HepG2 (cell line): ENCODE data around the gene PBX1. TPM values are rescaled to one million over a fixed set of nuclear protein-coding genes. Genes with fewer than 3 reads are reported as not detected.

Source experiments
- ATAC-seq: fragments of 200-7000 bp; cut with Tn5 transposase; 3 replicates; pipeline ENCODE4 v1.9.1; 2020; ENCODE audit warnings: mild to moderate bottlenecking, moderate library complexity
- BruUV-seq: library from RNA; stranded (reverse); fragments of 400-500 nt; replicated peaks from 2 replicates; lab custom pipeline; 2021; lab: Mats Ljungman, UMichigan
- CTCF ChIA-PET: fragments of 300-600 bp; formaldehyde crosslinking; extraction: SDS; loops from one replicate; lab custom pipeline; 2021; ENCODE audit warnings: low total read pairs, inconsistent platforms, low intra/inter-chr PET ratio; lab: Yijun Ruan, JAX
- POLR2A ChIA-PET: fragments of 350-600 bp; sonication (Branson Sonifier 250); formaldehyde crosslinking; loops from one replicate; lab custom pipeline; 2020; ENCODE audit warnings: antibody characterized with exemption, inconsistent platforms; lab: Yijun Ruan, JAX
- DNase-seq: peaks from one replicate; pipeline ENCODE4 v3.0.0-alpha.2; 2015; ENCODE audit warnings: low spot score
- FAIRE-seq: peaks from 3 replicates; lab custom pipeline; 2011; peaks lifted over from hg19 to GRCh38; lab: Jason Lieb, UNC
- H2AFZ ChIP-seq: one replicate; pipeline ENCODE4 v1.6.1; 2011; ENCODE audit warnings: low read length, inconsistent platforms
- H3K27ac ChIP-seq: fragments of 300-600 bp; 3 replicates; pipeline ENCODE4 v1.8.0; 2011; ENCODE audit warnings: mixed run types, mild to moderate bottlenecking, mixed read lengths, low read length, inconsistent platforms; ENCODE audit not compliant: insufficient read depth; ENCODE audit errors: extremely low read length
- H3K27me3 ChIP-seq, 2 experiments: fragments of 200-600 bp in 1 of 2; 2 replicates in 1 of 2; 3 replicates in 1 of 2; pipeline versions ENCODE4 v1.6.0 to v1.8.0; 2011; ENCODE audit warnings: low read length in 2 of 2, mild to moderate bottlenecking in 2 of 2, moderate library complexity in 2 of 2, inconsistent platforms in 1 of 2; ENCODE audit not compliant: insufficient read depth in 2 of 2, control insufficient read depth in 1 of 2
- H3K36me3 ChIP-seq, 2 experiments: fragments of 200-600 bp in 1 of 2; replicated peaks in 1 of 2; 2 replicates in 1 of 2; 3 replicates in 1 of 2; pipeline versions ENCODE4 v1.5.1 to v1.8.0; 2011; ENCODE audit warnings: low read length in 2 of 2, inconsistent platforms in 1 of 2; ENCODE audit not compliant: insufficient read depth in 2 of 2, control insufficient read depth in 1 of 2
- H3K4me1 ChIP-seq: 2 replicates; pipeline ENCODE4 v1.5.1; 2012; ENCODE audit warnings: low read length, inconsistent platforms; ENCODE audit not compliant: insufficient read depth
- H3K4me2 ChIP-seq: 2 replicates; pipeline ENCODE4 v1.6.0; 2011; ENCODE audit warnings: low read depth, low read length, inconsistent platforms
- H3K4me3 ChIP-seq, 3 experiments: fragments of 200-600 bp in 1 of 3; sonication (generic), shearing (Covaris generic) in 1 of 3; replicated peaks in 1 of 3; 2 replicates each; pipeline ENCODE4 v1.5.1; 2011 to 2016; ENCODE audit warnings: low read length in 3 of 3, inconsistent platforms in 2 of 3, low read depth in 2 of 3, mild to moderate bottlenecking in 2 of 3, control low read depth in 1 of 3, mixed read lengths in 1 of 3; ENCODE audit not compliant: insufficient read depth in 1 of 3
- H3K79me2 ChIP-seq: one replicate; pipeline ENCODE4 v1.6.1; 2011; ENCODE audit warnings: low read length, inconsistent platforms; ENCODE audit not compliant: insufficient read depth
- H3K9ac ChIP-seq: 2 replicates; pipeline ENCODE4 v1.6.0; 2011; ENCODE audit warnings: mild to moderate bottlenecking, low read depth, low read length, inconsistent platforms; ENCODE audit not compliant: insufficient read depth
- H3K9me3 ChIP-seq: 2 replicates; pipeline ENCODE4 v1.5.1; 2012; ENCODE audit warnings: mild to moderate bottlenecking, low read length
- H4K20me1 ChIP-seq: 2 replicates; pipeline ENCODE4 v1.6.0; 2011; ENCODE audit warnings: inconsistent platforms, mild to moderate bottlenecking, low read length, moderate library complexity; ENCODE audit not compliant: insufficient read depth
- BRD4 ChIP-seq: sonication (generic); formaldehyde crosslinking; IDR thresholded peaks from 2 replicates; pipeline ENCODE4 v1.4.0; 2020; ENCODE audit warnings: missing genetic modification reagents
- CHD2 ChIP-seq: IDR thresholded peaks from 2 replicates; pipeline ENCODE4 v1.6.1; 2011; ENCODE audit warnings: low read depth, low read length, improper control_type of control experiment
- NR2F2 ChIP-seq: IDR thresholded peaks from 2 replicates; pipeline ENCODE4 v1.6.1; 2012; ENCODE audit warnings: low read depth, inconsistent platforms, borderline replicate concordance
- SPEN ChIP-seq: sonication (generic); formaldehyde crosslinking; IDR thresholded peaks from 2 replicates; pipeline ENCODE4 v1.5.1; 2020; ENCODE audit warnings: low read depth, mild to moderate bottlenecking, missing genetic modification reagents
- SRSF1 ChIP-seq: fragments of 200-400 bp; formaldehyde crosslinking; optimal IDR thresholded peaks from 2 replicates; pipeline ENCODE3; 2017; ENCODE audit warnings: mild to moderate bottlenecking, low read depth, low read length, moderate library complexity
- TMF1 ChIP-seq: sonication (generic); formaldehyde crosslinking; IDR thresholded peaks from 2 replicates; pipeline ENCODE4 v1.8.1; 2022; ENCODE audit warnings: low read depth, missing genetic modification reagents
- ZNF350 ChIP-seq: sonication (generic); formaldehyde crosslinking; IDR thresholded peaks from 2 replicates; pipeline ENCODE4 v1.4.0; 2020; ENCODE audit warnings: mild to moderate bottlenecking, low read depth, missing genetic modification reagents, borderline replicate concordance
- ZNF570 ChIP-seq: sonication (generic); formaldehyde crosslinking; IDR thresholded peaks from 2 replicates; pipeline ENCODE4 v1.4.0; 2020; ENCODE audit warnings: mild to moderate bottlenecking, missing genetic modification reagents, borderline replicate concordance
- ZNF792 ChIP-seq: IDR thresholded peaks from 2 replicates; pipeline ENCODE4 v1.6.1; 2016
- WGBS: methylation state at CpG from one replicate; pipeline ENCODE4 v1.1.6; 2017; ENCODE audit warnings: low lambda C conversion rate; 5-methylcytosine and 5-hydroxymethylcytosine counted together
- in situ Hi-C: cut with HindIII; loops from 2 replicates; pipeline ENCODE4 v1.10.0; 2017; ENCODE audit warnings: low pct_unique_long_range_greater_than_20kb; ENCODE audit not compliant: extremely low pct_ligation_motif_present
- intact Hi-C: fragments of 100-400 bp; cut with micrococcal nuclease; formaldehyde crosslinking; loops from one replicate; pipeline ENCODE4 v1.10.0; 2022; ENCODE audit not compliant: unreplicated experiment
- polyA plus RNA-seq, 8 experiments: library from polyadenylated mRNA; depleted of rRNA in 3 of 8; stranded (reverse) in 7 of 8; unstranded in 1 of 8; fragments of >200 nt; fragmentation: Illumina TruSeq in 4 of 8; extraction: Trizol in 4 of 8; gene quantifications; 2 replicates each; pipeline versions ENCODE4 v1.2.1 to v1.2.3, GENCODE V29; 2011 to 2016; ENCODE audit warnings: low read depth in 4 of 8, missing spikeins in 1 of 8, mixed read lengths in 1 of 8; ENCODE audit not compliant: insufficient read depth in 1 of 8
- total RNA-seq, 5 experiments: library from RNA; depleted of rRNA; stranded (reverse); fragments of >200 nt; fragmentation: Illumina TruSeq; extraction: Trizol; gene quantifications; 2 replicates each; pipeline ENCODE4 v1.2.3, GENCODE V29; 2016; ENCODE audit warnings: low read depth in 1 of 5
- TF ChIP-seq, protein P1 (sequence below): sonication (generic); formaldehyde crosslinking; IDR thresholded peaks from 2 replicates; pipeline ENCODE4 v1.4.0; 2020; ENCODE audit warnings: missing genetic modification reagents
- TF ChIP-seq, protein P2 (sequence below): sonication (generic); formaldehyde crosslinking; IDR thresholded peaks from 2 replicates; pipeline ENCODE4 v1.4.0; 2020; ENCODE audit warnings: missing genetic modification reagents
- TF ChIP-seq, protein P3 (sequence below): sonication (generic); formaldehyde crosslinking; IDR thresholded peaks from 2 replicates; pipeline ENCODE4 v1.5.0; 2020; ENCODE audit warnings: missing genetic modification reagents

PBX1 gene
- total and polyA plus RNA-seq, 2 of the 13 experiments (the other 11 are each of a cell fraction or from before 2014, with no cell fraction given) = 0.24 TPM; not detected in 1

DNA sequence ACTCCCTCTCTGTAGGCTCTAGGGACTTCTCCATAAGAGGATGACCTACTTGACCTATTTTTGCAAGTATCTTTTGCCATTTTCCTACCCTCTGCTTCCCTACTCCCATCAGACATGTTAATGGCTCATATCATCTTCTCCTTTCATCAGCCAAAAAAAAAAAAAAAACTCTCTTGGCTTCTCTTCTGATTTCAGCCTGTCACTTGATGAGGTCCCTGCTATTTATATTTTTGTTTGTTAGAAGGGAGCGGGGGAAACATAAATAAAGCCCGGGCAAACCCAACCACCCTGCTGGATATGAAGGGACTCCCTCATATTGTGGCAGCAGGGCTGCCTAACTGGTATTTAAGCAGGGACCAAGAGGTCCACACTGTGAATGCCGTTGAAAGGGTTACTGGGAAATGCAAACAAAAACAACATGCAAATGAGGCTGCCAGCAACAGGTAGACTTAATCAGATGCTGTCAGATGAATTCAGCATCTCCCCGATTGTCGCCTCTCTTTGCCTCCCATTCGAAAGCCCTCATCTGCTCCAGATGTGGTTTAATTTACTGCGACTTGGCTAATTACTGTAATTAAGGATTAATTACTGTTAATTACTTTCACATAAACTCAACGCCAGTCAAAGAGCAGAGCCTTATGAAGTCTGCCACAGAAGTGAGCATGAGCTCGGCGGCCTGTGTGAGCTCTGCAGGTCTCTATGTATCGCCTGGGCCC lies 172.3 kb downstream of the PBX1 start:
- Histone ChIP-seq H3K9me3 (no peaks in the 10 kb centered on the region), H3K27ac (no peak overlapping the region), H3K79me2 (no peaks in the 10 kb centered on the region), H2AFZ (no peak overlapping the region), H3K4me3 (no peak overlapping the region), H3K4me2 (no peak overlapping the region), H4K20me1 (no peaks in the 10 kb centered on the region), H3K4me1 (no peaks in the 10 kb centered on the region), H3K36me3 (no peaks in the 10 kb centered on the region), H3K9ac (no peak overlapping the region), H3K27me3 (no peaks in the 10 kb centered on the region; a peak in 1 of 5 replicates)
- no peak for TF ChIP-seq SPEN (CRISPR knock-in tag)
- TF ChIP-seq, protein P1, sequence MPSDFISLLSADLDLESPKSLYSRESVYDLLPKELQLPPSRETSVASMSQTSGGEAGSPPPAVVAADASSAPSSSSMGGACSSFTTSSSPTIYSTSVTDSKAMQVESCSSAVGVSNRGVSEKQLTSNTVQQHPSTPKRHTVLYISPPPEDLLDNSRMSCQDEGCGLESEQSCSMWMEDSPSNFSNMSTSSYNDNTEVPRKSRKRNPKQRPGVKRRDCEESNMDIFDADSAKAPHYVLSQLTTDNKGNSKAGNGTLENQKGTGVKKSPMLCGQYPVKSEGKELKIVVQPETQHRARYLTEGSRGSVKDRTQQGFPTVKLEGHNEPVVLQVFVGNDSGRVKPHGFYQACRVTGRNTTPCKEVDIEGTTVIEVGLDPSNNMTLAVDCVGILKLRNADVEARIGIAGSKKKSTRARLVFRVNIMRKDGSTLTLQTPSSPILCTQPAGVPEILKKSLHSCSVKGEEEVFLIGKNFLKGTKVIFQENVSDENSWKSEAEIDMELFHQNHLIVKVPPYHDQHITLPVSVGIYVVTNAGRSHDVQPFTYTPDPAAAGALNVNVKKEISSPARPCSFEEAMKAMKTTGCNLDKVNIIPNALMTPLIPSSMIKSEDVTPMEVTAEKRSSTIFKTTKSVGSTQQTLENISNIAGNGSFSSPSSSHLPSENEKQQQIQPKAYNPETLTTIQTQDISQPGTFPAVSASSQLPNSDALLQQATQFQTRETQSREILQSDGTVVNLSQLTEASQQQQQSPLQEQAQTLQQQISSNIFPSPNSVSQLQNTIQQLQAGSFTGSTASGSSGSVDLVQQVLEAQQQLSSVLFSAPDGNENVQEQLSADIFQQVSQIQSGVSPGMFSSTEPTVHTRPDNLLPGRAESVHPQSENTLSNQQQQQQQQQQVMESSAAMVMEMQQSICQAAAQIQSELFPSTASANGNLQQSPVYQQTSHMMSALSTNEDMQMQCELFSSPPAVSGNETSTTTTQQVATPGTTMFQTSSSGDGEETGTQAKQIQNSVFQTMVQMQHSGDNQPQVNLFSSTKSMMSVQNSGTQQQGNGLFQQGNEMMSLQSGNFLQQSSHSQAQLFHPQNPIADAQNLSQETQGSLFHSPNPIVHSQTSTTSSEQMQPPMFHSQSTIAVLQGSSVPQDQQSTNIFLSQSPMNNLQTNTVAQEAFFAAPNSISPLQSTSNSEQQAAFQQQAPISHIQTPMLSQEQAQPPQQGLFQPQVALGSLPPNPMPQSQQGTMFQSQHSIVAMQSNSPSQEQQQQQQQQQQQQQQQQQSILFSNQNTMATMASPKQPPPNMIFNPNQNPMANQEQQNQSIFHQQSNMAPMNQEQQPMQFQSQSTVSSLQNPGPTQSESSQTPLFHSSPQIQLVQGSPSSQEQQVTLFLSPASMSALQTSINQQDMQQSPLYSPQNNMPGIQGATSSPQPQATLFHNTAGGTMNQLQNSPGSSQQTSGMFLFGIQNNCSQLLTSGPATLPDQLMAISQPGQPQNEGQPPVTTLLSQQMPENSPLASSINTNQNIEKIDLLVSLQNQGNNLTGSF (CRISPR knock-in tag) = no peak
- TF ChIP-seq ZNF350 = no peak
- TF ChIP-seq ZNF570 (CRISPR knock-in tag) = no peak
- TF ChIP-seq NR2F2 = no peak
- no peak for TF ChIP-seq ZNF792 (CRISPR knock-in tag)
- no peak for TF ChIP-seq TMF1
- TF ChIP-seq CHD2 = no peak
- no peak for TF ChIP-seq BRD4 (CRISPR knock-in tag)
- TF ChIP-seq, protein P2, sequence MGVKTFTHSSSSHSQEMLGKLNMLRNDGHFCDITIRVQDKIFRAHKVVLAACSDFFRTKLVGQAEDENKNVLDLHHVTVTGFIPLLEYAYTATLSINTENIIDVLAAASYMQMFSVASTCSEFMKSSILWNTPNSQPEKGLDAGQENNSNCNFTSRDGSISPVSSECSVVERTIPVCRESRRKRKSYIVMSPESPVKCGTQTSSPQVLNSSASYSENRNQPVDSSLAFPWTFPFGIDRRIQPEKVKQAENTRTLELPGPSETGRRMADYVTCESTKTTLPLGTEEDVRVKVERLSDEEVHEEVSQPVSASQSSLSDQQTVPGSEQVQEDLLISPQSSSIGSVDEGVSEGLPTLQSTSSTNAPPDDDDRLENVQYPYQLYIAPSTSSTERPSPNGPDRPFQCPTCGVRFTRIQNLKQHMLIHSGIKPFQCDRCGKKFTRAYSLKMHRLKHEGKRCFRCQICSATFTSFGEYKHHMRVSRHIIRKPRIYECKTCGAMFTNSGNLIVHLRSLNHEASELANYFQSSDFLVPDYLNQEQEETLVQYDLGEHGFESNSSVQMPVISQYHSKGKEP (CRISPR knock-in tag) = no peak
- no peak for TF ChIP-seq SRSF1
- TF ChIP-seq, protein P3, sequence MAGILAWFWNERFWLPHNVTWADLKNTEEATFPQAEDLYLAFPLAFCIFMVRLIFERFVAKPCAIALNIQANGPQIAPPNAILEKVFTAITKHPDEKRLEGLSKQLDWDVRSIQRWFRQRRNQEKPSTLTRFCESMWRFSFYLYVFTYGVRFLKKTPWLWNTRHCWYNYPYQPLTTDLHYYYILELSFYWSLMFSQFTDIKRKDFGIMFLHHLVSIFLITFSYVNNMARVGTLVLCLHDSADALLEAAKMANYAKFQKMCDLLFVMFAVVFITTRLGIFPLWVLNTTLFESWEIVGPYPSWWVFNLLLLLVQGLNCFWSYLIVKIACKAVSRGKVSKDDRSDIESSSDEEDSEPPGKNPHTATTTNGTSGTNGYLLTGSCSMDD = no peak
- FAIRE-seq (no peak), DNase-seq (no peak), ATAC-seq (no peak)
- in situ Hi-C loops = no loop called here
- CTCF ChIA-PET = no interaction called here
- intact Hi-C loops = no loop called here
- no TSS peak for BruUV-seq
- 52% methylated on average over 11 of the region's 11 CpGs for WGBS
- POLR2A ChIA-PET = no interaction called here
